Stimulated activated CD4-positive, alpha-beta T cell treated with anti-CD3 and anti-CD28 coated beads, Interleukin-1b, Interleukin-23, amount 100 ng/mL, for 4 hours (primary cell): ENCODE data around the gene ZBTB7C.

Experiments used
- DNase-seq, 2 donors: peaks; one replicate each; pipeline ENCODE4 v3.0.0-alpha.2; 2020; ENCODE audit warnings: low read depth in 2 of 2

The ZBTB7C gene

DNA sequence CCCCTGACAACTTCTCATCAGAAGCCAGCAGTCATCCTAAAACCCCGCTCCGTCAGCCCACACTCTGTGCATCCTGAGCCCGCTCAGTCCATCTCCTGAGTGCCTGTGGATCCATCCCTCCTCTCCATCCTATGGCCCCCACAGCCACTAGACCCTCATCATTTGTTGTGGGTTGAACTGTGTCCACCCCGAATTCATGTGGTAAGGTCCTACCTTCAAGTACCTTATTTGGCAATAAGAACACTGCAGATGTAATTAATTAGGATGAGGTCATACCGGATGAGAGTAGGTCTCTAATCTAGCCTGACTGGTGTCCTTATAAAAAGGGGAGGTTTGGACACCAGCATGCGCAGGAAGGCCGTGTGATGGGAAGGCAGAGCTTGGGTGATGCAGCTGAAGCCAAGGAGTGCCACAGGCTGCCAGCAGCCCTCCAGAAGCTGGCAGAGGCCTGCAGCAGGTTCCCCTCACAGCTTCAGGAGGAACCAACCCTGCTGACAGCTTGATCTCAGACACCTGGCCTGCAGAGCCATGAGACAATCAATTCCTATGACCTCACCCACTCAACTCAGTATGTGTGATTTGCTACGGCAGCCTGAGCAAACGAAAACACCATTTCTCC is 192.4 kb downstream of the ZBTB7C start:
- no peak for DNase-seq

DNA sequence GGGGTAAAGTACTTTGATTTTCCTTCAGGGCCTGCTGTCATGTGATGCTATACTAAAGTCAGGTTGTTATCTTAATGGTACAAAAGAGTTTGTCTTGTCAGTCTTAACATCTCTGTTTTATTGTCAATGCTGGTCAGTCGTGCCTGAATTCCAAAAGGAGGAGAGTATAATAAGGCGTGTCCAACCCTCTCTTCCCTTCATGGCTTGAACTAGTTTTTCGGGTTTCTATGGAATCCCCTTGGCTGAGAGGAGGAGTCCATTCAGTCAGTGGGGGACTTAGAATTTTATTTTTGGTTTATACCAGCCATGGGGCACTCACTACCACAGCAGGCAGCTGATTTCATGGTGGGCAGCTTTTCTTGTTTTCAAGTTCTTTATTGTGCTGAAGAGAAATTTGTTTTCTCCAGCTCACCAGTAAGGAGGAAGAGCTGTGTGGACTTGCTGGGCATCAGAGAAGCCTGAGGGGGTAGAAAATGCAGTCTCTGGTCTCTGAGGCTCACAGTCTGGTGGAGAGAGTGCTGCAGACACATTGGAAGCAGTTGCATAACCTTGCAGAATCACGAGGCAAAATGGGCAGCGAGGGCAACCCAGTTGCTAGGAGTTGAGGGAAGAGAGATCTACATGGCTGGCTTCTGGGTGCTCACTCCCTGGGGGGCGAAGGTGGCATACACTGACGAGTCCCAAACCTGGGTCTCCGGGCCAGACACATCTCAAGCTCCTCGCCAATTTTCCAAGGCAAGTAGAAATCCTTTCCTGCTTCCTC is 193.1 kb downstream of the ZBTB7C start:
- no peak for DNase-seq

GRCh38 chr18:48213791-48214190 is 195.4 kb downstream of the ZBTB7C start:
- no peak for DNase-seq

DNA sequence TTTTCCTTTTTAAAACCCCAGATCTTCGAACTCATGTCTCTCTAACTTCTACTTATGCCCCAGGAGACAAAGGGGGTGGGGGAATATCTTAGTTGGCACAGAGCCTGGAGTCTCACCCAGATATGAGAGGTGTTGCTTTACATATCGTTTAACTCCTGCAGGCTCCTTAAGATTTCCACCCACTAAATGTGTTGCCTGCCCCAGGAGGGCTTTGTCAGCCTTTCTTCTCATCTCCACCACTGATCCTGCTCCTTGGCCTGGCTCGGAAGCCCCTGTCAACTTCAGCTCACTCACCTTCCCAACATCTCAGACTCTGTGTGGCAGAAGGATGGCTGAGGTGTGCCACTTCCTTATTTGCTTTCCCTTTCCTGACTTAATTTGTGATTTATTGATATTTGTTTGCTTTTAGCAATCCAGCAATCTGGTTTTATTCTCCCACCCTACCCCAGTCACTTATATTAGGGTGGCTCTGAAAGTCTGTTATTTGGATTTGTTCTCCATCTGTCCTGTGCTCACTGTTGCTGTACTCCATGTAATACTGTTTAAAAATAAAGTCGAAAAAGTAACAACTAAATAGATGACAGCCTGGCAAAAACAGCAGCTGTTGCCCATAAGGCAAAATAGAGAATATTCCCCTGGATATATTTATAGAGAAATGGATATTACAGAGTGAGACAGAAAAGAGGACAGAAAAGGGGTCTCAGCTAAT is 200.6 kb downstream of the ZBTB7C start:
- no peak for DNase-seq

DNA sequence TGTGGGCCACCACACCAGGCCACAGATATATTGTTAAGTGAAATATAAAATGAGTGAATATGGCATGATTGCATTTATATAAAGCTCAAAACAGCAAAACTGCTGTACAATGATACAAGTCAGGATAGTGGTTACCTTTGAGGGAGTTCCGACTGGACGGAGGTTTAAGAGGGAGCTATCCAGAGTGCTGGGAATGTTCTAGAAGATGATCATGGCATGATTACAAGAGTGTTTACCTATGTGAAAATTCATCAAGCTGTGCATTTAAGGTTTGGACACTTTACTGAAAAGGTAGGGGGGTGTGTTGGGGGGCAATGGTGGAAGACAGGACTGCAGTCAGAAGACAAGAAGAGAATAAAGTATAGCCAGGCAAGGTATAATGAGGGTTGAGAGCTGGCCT is 201.4 kb downstream of the ZBTB7C start:
- DNase-seq, result no peak

GRCh38 chr18:48206887-48207286 is 202.3 kb downstream of the ZBTB7C start:
- DNase-seq, result no peak

DNA sequence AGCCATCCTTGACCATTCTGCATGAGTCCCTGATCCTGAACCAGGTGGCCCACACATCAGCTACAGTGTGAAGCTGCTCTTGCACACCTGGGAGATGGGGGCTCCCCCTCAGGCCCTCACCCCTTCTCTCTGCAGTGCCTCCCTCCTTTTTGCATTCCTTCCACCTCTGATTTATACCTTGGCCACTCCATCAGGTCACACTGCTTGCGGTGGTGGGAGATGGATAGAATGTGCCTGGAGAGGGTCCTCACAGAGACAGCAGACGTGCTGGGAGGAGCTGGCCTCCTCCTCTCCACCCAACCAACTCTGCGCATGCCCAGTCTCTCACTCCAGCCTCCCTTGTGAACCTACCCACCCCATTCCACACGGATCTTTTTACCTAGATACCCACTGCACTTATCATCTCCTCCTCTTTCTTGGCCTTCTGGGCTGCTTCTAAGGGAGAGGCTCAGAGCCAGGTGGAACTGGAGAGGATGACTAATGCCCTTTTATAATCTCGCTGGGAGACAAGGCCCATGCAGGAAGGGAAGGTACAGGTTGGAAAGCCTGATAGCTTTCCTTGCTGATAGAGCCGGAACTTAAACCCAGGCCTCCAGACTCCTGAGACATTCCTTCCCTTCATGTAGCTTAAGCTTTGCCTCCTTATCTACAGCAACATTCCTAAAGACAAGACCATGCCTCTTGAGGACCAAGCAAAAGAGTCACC is 205.1 kb downstream of the ZBTB7C start:
- DNase-seq, result no peak

DNA sequence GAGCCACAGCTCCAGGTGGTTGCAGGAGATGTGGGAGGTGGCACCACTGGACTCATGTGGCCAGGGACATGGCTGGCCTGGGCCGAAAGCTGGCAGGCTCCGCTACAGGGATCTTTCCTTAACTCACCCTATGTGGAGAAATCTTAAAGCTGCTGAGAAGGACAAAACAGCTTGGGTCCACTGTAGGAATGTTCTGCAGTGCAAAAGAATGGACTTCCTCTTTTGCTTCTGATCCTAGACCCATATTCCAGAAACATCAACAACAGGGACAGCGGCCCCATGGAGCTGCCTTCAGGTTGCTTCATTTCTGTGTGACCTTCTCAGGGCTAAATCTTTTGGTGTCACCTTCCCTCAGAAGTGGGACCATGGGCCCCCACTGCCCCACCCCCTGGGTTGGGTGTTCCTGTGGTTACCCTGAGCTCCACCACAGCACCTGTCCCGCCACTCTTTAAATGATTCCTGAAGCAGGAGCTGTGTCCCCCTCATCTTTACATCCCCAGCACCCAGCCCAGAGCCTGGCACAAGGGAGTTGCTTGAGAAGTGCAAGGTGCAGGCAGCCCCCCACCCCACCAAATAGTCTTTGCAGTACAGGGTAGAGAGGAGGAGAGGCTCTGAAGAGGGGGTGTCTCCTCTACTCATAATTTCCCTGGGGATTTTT is 205.8 kb downstream of the ZBTB7C start:
- DNase-seq, result no peak

DNA sequence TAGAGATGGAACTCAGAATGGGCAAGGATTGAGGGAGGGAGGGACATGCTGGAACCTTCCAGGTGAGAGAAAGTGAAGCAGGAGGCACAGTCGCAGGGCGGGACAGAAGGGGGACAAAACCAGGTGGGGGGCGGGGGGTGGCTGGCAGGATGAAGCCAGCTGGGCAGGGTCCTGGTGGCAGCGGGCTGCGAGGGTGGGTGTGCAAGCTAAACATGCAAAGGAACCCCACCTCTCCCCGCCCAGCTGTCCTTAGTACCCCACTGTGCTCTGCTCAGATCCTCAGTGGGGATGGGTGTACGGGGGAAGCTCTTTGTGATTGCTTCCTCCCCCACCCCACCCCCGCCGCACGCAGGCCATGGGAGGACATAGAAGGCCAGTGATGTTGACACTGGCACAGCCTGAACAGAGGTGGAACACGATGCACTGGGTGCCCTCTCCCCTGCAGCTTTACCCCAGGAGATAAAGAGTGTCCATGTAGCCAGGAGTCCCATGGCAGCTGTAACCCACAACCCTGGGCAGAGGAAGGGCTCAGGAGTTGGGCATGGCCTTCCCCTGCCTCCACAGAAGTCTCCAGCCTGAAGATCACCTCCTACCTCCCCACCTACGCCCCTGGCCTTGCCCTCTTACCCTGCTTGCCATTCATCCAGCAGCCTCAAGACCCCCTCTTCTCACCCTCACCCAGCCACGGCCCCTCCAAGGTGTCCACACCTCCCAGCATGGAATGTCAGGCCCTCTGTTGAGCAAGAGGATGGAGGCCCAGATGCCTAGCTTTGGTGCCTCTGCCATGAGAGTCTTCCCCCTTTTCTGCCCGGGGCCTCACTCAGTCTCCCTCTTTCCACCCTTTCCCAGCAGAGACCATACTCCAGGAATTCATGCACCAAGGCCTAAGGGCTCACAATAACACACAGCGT is 206.6 kb downstream of the ZBTB7C start:
- DNase-seq, result no peak

DNA sequence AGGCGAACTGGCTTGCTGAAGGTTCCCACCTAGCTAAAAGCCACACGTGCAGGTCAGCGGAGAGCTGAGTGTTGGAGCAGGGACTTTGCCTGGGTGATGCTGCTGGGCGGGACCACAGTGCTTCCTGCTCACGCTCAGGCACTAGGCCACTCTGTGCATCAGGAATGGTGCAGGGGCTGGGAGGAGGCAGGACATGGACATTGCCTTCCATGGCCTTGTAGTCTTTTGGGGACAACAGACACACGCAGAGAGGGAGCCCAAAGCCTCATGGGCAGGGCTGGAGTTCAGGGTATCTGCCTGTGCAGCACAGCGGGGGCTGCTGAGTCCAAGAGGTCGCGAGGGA is 207.2 kb downstream of the ZBTB7C start:
- no peak for DNase-seq

- no peak for DNase-seq
Observed at GRCh38 chr18:48201337-48202005, 207.7 kb downstream of the ZBTB7C start.

DNA sequence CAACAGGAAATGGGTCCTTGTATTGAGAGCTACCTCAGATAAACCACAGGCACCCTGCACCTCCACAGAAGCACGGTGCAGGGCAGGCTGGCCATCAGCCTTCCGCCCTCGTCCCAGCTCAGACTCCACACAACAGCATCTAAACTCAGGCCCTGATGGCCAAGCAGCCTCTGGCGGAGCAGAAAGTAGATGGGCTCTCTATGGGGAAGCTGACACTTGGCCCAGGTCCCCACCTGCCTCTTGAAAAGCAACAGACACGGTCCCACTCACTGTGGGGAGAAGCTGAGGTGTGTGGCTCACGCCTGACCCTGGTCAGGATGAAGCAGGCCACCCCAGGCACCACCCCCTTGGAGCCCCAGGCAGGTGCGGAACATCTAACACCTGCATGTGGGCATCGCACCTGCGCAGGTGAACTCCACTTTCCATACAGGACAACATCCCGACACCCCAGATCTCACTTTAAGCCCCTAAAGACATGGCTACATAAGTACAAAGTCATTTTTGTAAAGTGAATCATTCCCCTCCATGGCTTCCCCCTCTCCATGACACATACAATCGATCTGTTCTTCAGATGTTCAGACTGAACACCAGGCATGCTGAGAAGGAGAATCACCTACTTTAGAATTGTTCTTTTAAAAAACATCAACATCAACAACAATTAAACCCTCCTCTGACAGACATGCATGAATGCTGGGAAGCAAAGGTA is 208.4 kb downstream of the ZBTB7C start:
- DNase-seq, result no peak

- no peak for DNase-seq
Observed at GRCh38 chr18:48199399-48199798, 209.8 kb downstream of the ZBTB7C start.

DNA sequence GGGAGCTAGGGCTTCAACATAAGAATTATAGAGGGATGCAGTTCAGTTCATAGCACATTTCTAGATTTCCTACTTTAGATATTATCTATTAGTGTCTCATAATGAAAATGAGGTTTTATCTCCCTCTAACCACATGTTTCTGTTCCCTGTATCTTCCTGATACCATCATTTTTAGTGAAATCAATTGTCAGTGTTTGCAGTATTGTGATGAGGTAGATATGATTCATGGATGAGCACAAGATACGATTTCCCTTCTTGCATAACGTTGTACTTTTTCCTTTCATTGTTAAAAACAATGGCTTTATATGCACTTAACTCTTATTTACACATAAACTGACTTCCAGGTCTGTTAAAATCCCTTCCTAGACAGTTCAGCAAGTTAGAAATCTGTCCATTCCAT is 211.4 kb downstream of the ZBTB7C start:
- DNase-seq, result no peak

DNA sequence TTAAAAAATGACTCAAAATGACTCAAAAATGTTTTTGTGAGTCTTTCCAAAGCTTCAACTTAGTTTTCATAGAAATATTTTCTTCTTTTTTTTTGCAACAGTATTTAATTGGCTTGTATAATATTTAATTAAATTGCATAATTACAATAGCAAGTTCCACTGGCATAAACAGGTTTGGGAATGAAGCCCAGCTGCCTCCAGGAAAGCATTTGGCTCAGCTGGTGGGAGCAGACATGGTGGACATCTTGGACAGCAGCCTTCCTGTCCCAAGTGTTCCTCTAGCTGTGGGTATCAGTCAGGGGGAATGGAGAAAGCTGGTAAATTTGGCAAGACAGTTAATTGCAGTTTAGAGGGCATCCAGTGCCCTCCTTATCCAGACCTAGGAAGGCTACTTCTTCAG is 213.4 kb downstream of the ZBTB7C start:
- DNase-seq, result no peak

DNA sequence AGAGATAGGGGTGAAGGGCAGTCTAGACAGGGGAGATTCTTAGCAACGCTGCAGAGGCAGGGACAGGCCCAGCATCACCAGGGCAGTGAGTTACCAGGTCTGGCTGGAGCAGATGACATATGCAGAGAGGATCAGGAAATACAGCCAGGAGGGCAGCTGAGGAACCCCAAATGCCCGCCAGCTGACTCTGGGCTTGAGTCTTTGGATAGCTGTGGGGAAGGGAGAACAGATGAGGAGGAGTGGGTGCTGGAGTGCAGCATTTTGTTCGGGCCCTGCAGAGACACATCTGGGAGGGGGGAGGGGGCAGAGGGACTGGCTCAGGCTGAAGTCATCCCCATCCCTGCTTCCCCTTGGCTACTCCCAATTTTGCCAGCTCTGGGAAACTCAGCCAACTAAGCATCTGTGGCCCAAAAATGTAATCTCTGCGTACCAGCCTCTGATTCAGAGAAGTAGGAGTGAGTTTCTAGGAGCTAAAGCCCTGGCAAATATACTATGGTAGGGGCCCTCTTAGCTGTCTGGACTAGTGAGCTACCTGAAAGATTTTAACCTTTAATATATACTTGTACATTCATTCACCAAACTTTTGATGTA is 214.5 kb downstream of the ZBTB7C start:
- DNase-seq, result no peak

DNA sequence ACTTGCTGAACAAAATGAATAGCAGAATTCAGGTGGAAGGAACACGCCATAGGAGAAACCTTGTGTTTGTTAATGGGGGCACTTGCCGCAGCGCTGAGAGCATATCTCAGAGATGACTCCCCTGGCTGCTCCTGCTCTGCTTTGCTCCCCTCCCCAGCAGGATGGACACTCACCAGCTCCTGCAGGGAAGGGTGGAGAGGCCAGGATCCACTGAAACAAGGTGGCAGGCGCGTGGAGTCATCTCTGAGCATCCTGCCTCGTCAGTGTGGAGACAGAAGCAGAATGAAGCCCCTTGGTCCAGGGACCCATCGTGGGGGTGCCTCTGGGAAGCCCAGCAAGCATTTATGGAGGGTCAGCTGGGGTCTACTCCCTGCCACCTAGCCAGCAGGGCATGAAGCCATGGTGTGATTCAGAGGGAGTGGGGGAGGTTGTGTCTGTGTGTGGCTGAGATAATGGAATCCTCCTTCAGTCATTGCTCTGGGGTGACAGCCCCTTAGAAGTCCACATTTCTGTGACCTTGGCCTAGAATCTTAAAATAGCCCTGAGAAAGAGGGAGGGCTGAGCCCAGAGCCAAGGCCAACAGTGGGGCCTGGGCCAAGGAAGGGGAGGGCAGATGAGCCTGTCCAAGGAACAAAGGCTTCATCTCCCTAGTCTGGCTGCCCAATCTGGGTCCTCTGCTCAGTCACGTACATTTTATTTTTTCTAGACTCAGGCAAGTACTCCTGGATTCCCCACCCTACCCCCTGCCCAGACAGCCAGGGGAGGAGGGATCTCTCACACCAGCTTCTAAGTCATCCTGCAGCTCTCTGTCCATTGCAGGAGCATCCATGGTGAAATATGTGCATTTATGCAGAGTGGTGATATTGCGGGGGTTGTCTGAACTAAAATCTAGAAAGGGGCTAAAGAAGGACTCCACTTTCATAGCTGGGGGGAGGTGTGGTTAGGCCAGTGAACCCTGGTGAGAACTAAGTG is 215.4 kb downstream of the ZBTB7C start:
- no peak for DNase-seq

- no peak for DNase-seq
Observed at GRCh38 chr18:48192542-48192941, 216.6 kb downstream of the ZBTB7C start.
